CD4-positive, alpha-beta T cell (primary cell): ENCODE data around the gene EEF1A1. TPM values are rescaled to one million over a fixed set of nuclear protein-coding genes. Genes with fewer than 3 reads are reported as not detected.

ENCODE experiments used
- ATAC-seq: fragments of 200-7000 bp; cut with Tn5 transposase; one replicate; pipeline ENCODE4 v1.10.0; 2022; ENCODE audit warnings: mild to moderate bottlenecking; ENCODE audit not compliant: poor library complexity
- CTCF ChIA-PET: fragments of 350-600 bp; sonication (Branson Sonifier 250); formaldehyde crosslinking; loops from one replicate; lab custom pipeline; 2021; ENCODE audit warnings: antibody characterized with exemption, inconsistent platforms; lab: Charles Lee
- POLR2A ChIA-PET: fragments of 350-600 bp; sonication (Branson Sonifier 250); formaldehyde crosslinking; loops from one replicate; lab custom pipeline; 2021; ENCODE audit warnings: antibody characterized with exemption, inconsistent platforms; lab: Charles Lee
- DNase-seq, 14 experiments: peaks; one replicate each; pipeline ENCODE4 v3.0.0-alpha.2; 2013 to 2020; ENCODE audit warnings: mixed read lengths in 2 of 14
- H3K27ac ChIP-seq, 2 donors: one replicate each; pipeline versions ENCODE4 v1.5.1 to v1.7.0; 2013; ENCODE audit warnings: low read length in 2 of 2, low read depth in 1 of 2, mild to moderate bottlenecking in 1 of 2
- H3K27me3 ChIP-seq, 2 experiments: 1 replicate in 1 of 2; 2 replicates in 1 of 2; pipeline versions ENCODE4 v1.6.1 to v1.7.0; 2013; ENCODE audit warnings: low read length in 2 of 2, control low read depth in 1 of 2, mild to moderate bottlenecking in 1 of 2, moderate library complexity in 1 of 2; ENCODE audit not compliant: insufficient read depth in 2 of 2, control insufficient read depth in 1 of 2
- H3K36me3 ChIP-seq: one replicate; pipeline ENCODE4 v1.6.1; 2013; ENCODE audit warnings: low read length, control low read depth; ENCODE audit not compliant: insufficient read depth
- H3K4me1 ChIP-seq: one replicate; pipeline ENCODE4 v1.6.1; 2013; ENCODE audit warnings: low read length, control low read depth; ENCODE audit not compliant: insufficient read depth
- H3K4me3 ChIP-seq: one replicate; pipeline ENCODE4 v1.5.1; 2013; ENCODE audit warnings: mild to moderate bottlenecking, low read length, moderate library complexity
- H3K9me3 ChIP-seq, 2 experiments: 1 replicate in 1 of 2; 2 replicates in 1 of 2; pipeline versions ENCODE4 v1.6.1 to v1.7.0; 2013; ENCODE audit warnings: low read length in 2 of 2, mild to moderate bottlenecking in 2 of 2, control low read depth in 1 of 2, moderate library complexity in 1 of 2; ENCODE audit not compliant: control insufficient read depth in 1 of 2, insufficient read depth in 1 of 2
- H3K27ac Mint-ChIP-seq: one replicate; pipeline ENCODE4 v1.8.0; 2020; ENCODE audit warnings: mixed read lengths
- H3K27me3 Mint-ChIP-seq: one replicate; pipeline ENCODE4 v1.8.0; 2021; ENCODE audit warnings: mixed read lengths
- H3K36me3 Mint-ChIP-seq: one replicate; pipeline ENCODE4 v1.8.0; 2021; ENCODE audit warnings: low read depth, mixed read lengths
- H3K4me1 Mint-ChIP-seq: one replicate; pipeline ENCODE4 v1.8.0; 2021; ENCODE audit warnings: low read depth, mixed read lengths
- H3K4me3 Mint-ChIP-seq: one replicate; pipeline ENCODE4 v1.8.0; 2020; ENCODE audit warnings: mild to moderate bottlenecking, mixed read lengths
- H3K9me3 Mint-ChIP-seq: one replicate; pipeline ENCODE4 v1.8.0; 2020; ENCODE audit warnings: mixed read lengths
- intact Hi-C, 2 experiments: fragments of 100-400 bp; cut with DNase I in 1 of 2; cut with micrococcal nuclease in 1 of 2; formaldehyde crosslinking; loops; one replicate each; pipeline versions ENCODE4 v1.15.1 to v1.9.0; 2023 to 2025; cut with DNase I, micrococcal nuclease
- total RNA-seq, 174 experiments: library from RNA in 2 of 174; stranded (reverse) in 2 of 174; gene quantifications; one replicate each; pipeline ENCODE4 v1.2.3 and lab custom pipeline; 2021 to 2026
- TF ChIP-seq, protein P1 (sequence below): fragments of 200-600 bp; IDR thresholded peaks from one replicate; pipeline ENCODE4 v1.8.0; 2022; ENCODE audit warnings: antibody characterized with exemption, mild to moderate bottlenecking

EEF1A1 gene
- total RNA-seq, 2 experiments from 2014 or later, result 15,669 to 16,465 TPM

DNA sequence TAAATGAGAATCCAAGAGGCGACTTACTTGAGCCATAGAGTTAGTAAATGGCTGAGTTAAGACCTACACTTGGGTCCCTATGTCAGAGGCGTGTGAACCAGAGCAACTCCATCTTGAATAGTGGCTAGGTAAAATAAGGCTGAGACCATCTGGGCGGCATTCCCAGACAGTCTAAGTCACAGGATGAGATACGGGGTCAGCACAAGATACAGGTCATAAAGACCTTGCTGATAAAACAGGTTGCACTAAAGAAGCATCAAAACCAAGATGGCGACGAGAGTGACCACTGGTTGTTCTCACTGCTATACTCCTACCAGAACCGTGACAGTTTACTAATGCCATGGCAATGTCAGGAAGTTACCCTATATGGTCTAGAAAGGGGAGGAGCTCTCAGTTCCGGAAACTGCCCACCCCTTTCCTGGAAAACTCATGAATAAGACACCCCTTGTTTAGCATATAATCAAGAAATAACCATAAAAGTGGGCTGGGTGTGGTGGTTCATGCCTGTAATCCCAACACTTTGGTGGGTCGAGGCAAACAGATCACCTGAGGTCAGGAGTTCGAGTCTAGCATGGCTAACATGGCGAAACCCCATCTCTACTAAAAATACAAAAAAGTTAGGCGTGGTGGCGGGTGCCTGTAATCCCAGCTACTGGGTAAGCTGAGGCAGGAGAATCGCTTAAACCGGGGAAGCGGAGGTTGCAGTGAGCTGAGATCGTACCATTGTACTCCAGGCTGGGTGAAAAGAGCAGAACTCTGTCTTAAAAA, 43.9 kb upstream of the EEF1A1 start:
- no peak for DNase-seq
- ChIA-PET CTCF (no interaction called here), POLR2A (interaction anchor here (1.1 to 1.3 kb wide), 2 partner anchors 41 to 44 kb away, joined by 3 read pairs; partner anchors contain the start of gene EEF1A1)
- Mint-ChIP-seq H3K36me3 (no peaks in the 10 kb centered on the region), H3K27ac (no peak overlapping the region), H3K4me3 (no peak overlapping the region), H3K9me3 (no peaks in the 10 kb centered on the region), H3K27me3 (no peaks in the 10 kb centered on the region), H3K4me1 (no peaks in the 10 kb centered on the region)
- Histone ChIP-seq H3K27ac (no peak overlapping the region), H3K9me3 (no peaks in the 10 kb centered on the region), H3K27me3 (no peaks in the 10 kb centered on the region), H3K4me3 (no peak overlapping the region), H3K4me1 (no peaks in the 10 kb centered on the region), H3K36me3 (no peaks in the 10 kb centered on the region)
- TF ChIP-seq, protein P1, sequence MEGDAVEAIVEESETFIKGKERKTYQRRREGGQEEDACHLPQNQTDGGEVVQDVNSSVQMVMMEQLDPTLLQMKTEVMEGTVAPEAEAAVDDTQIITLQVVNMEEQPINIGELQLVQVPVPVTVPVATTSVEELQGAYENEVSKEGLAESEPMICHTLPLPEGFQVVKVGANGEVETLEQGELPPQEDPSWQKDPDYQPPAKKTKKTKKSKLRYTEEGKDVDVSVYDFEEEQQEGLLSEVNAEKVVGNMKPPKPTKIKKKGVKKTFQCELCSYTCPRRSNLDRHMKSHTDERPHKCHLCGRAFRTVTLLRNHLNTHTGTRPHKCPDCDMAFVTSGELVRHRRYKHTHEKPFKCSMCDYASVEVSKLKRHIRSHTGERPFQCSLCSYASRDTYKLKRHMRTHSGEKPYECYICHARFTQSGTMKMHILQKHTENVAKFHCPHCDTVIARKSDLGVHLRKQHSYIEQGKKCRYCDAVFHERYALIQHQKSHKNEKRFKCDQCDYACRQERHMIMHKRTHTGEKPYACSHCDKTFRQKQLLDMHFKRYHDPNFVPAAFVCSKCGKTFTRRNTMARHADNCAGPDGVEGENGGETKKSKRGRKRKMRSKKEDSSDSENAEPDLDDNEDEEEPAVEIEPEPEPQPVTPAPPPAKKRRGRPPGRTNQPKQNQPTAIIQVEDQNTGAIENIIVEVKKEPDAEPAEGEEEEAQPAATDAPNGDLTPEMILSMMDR, result no peak
- ATAC-seq, result no peak
- intact Hi-C loops, result no loop called here

DNA sequence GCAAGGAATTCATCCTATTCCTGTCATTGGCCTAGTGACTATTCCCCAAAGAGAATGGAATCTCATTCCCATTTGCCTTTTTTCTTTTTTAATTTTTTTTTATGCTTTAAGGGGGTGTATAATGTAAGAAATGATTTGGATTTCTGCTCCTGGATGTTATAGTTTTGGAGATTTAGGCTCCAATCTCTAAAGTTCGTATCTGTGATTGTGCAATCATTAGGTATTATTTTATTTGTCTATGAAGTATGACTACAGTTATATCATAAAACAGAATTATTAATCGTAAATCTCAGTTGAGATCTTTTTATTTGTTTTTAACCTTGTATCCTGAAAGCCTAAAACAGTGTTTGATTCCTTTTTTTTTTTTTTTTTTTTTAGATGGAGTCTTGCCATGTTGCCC, 41.7 kb upstream of the EEF1A1 start:
- H3K9me3 Mint-ChIP-seq, result no peaks in the 10 kb centered on the region
- CTCF ChIA-PET, result interaction anchor here (0.7 kb wide), 1 partner anchor 30 kb away, joined by 3 read pairs; no protein-coding TSS in a partner anchor
- no peak overlapping the region for H3K27ac Mint-ChIP-seq
- TF ChIP-seq, protein P1, result no peak
- H3K27me3 ChIP-seq, result no peaks in the 10 kb centered on the region
- ATAC-seq, result no peak
- POLR2A ChIA-PET, result no interaction called here
- no peaks in the 10 kb centered on the region for H3K4me1 ChIP-seq
- no peak overlapping the region for H3K4me3 ChIP-seq
- no peaks in the 10 kb centered on the region for H3K36me3 Mint-ChIP-seq
- no peak overlapping the region for H3K4me3 Mint-ChIP-seq
- DNase-seq, result no peak
- H3K9me3 ChIP-seq, result no peaks in the 10 kb centered on the region
- H3K36me3 ChIP-seq, result no peaks in the 10 kb centered on the region
- H3K27ac ChIP-seq, result no peak overlapping the region
- intact Hi-C loops, result no loop called here
- no peaks in the 10 kb centered on the region for H3K4me1 Mint-ChIP-seq
- H3K27me3 Mint-ChIP-seq, result no peaks in the 10 kb centered on the region

GRCh38 chr6:73560853-73561407, 40.1 kb upstream of the EEF1A1 start:
- POLR2A ChIA-PET, result no interaction called here
- CTCF ChIA-PET, result no interaction called here
- no peak for ATAC-seq
- intact Hi-C loops, result no loop called here
- no peak overlapping the region for H3K4me3 Mint-ChIP-seq
- Histone ChIP-seq H3K27ac (no peak overlapping the region), H3K4me3 (no peak overlapping the region), H3K27me3 (no peaks in the 10 kb centered on the region), H3K4me1 (no peaks in the 10 kb centered on the region), H3K36me3 (no peaks in the 10 kb centered on the region), H3K9me3 (no peaks in the 10 kb centered on the region)
- TF ChIP-seq, protein P1, result no peak
- no peaks in the 10 kb centered on the region for H3K9me3 Mint-ChIP-seq
- no peaks in the 10 kb centered on the region for H3K36me3 Mint-ChIP-seq
- no peak for DNase-seq
- no peaks in the 10 kb centered on the region for H3K27me3 Mint-ChIP-seq
- H3K4me1 Mint-ChIP-seq, result no peaks in the 10 kb centered on the region
- H3K27ac Mint-ChIP-seq, result no peak overlapping the region
